HepG2 (cell line): Measurements from ENCODE around the gene MKS1. TPM values are rescaled to one million over a fixed set of nuclear protein-coding genes. Genes with fewer than 3 reads are reported as not detected.

Experiments used
- ATAC-seq: fragments of 200-7000 bp; cut with Tn5 transposase; 3 replicates; pipeline ENCODE4 v1.9.1; 2020; ENCODE audit warnings: mild to moderate bottlenecking, moderate library complexity
- BruUV-seq: library from RNA; stranded (reverse); fragments of 400-500 nt; replicated peaks from 2 replicates; lab custom pipeline; 2021; lab: Mats Ljungman, UMichigan
- CTCF ChIA-PET: fragments of 300-600 bp; formaldehyde crosslinking; extraction: SDS; loops from one replicate; lab custom pipeline; 2021; ENCODE audit warnings: low total read pairs, inconsistent platforms, low intra/inter-chr PET ratio; lab: Yijun Ruan, JAX
- POLR2A ChIA-PET: fragments of 350-600 bp; sonication (Branson Sonifier 250); formaldehyde crosslinking; loops from one replicate; lab custom pipeline; 2020; ENCODE audit warnings: antibody characterized with exemption, inconsistent platforms; lab: Yijun Ruan, JAX
- DNase-seq: peaks from one replicate; pipeline ENCODE4 v3.0.0-alpha.2; 2015; ENCODE audit warnings: low spot score
- FAIRE-seq: peaks from 3 replicates; lab custom pipeline; 2011; peaks lifted over from hg19 to GRCh38; lab: Jason Lieb, UNC
- H2AFZ ChIP-seq: one replicate; pipeline ENCODE4 v1.6.1; 2011; ENCODE audit warnings: low read length, inconsistent platforms
- H3K27ac ChIP-seq: fragments of 300-600 bp; 3 replicates; pipeline ENCODE4 v1.8.0; 2011; ENCODE audit warnings: mixed run types, mild to moderate bottlenecking, mixed read lengths, low read length, inconsistent platforms; ENCODE audit not compliant: insufficient read depth; ENCODE audit errors: extremely low read length
- H3K27me3 ChIP-seq, 2 experiments: fragments of 200-600 bp in 1 of 2; 2 replicates in 1 of 2; 3 replicates in 1 of 2; pipeline versions ENCODE4 v1.6.0 to v1.8.0; 2011; ENCODE audit warnings: low read length in 2 of 2, mild to moderate bottlenecking in 2 of 2, moderate library complexity in 2 of 2, inconsistent platforms in 1 of 2; ENCODE audit not compliant: insufficient read depth in 2 of 2, control insufficient read depth in 1 of 2
- H3K36me3 ChIP-seq, 2 experiments: fragments of 200-600 bp in 1 of 2; replicated peaks in 1 of 2; 2 replicates in 1 of 2; 3 replicates in 1 of 2; pipeline versions ENCODE4 v1.5.1 to v1.8.0; 2011; ENCODE audit warnings: low read length in 2 of 2, inconsistent platforms in 1 of 2; ENCODE audit not compliant: insufficient read depth in 2 of 2, control insufficient read depth in 1 of 2
- H3K4me1 ChIP-seq: 2 replicates; pipeline ENCODE4 v1.5.1; 2012; ENCODE audit warnings: low read length, inconsistent platforms; ENCODE audit not compliant: insufficient read depth
- H3K4me2 ChIP-seq: 2 replicates; pipeline ENCODE4 v1.6.0; 2011; ENCODE audit warnings: low read depth, low read length, inconsistent platforms
- H3K4me3 ChIP-seq, 3 experiments: fragments of 200-600 bp in 1 of 3; sonication (generic), shearing (Covaris generic) in 1 of 3; replicated peaks in 1 of 3; 2 replicates each; pipeline ENCODE4 v1.5.1; 2011 to 2016; ENCODE audit warnings: low read length in 3 of 3, inconsistent platforms in 2 of 3, low read depth in 2 of 3, mild to moderate bottlenecking in 2 of 3, control low read depth in 1 of 3, mixed read lengths in 1 of 3; ENCODE audit not compliant: insufficient read depth in 1 of 3
- H3K79me2 ChIP-seq: one replicate; pipeline ENCODE4 v1.6.1; 2011; ENCODE audit warnings: low read length, inconsistent platforms; ENCODE audit not compliant: insufficient read depth
- H3K9ac ChIP-seq: 2 replicates; pipeline ENCODE4 v1.6.0; 2011; ENCODE audit warnings: mild to moderate bottlenecking, low read depth, low read length, inconsistent platforms; ENCODE audit not compliant: insufficient read depth
- H3K9me3 ChIP-seq: 2 replicates; pipeline ENCODE4 v1.5.1; 2012; ENCODE audit warnings: mild to moderate bottlenecking, low read length
- H4K20me1 ChIP-seq: 2 replicates; pipeline ENCODE4 v1.6.0; 2011; ENCODE audit warnings: inconsistent platforms, mild to moderate bottlenecking, low read length, moderate library complexity; ENCODE audit not compliant: insufficient read depth
- ATAD3A ChIP-seq: sonication (generic); formaldehyde crosslinking; IDR thresholded peaks from 2 replicates; pipeline ENCODE4 v1.4.0; 2020; ENCODE audit warnings: missing genetic modification reagents
- ERF ChIP-seq: IDR thresholded peaks from 2 replicates; pipeline ENCODE4 v1.6.1; 2018; ENCODE audit warnings: missing biosample characterization, missing genetic modification reagents
- FOXJ3 ChIP-seq: sonication (generic); formaldehyde crosslinking; IDR thresholded peaks from 2 replicates; pipeline ENCODE4 v1.4.0; 2020; ENCODE audit warnings: missing genetic modification reagents, mild to moderate bottlenecking, borderline replicate concordance
- HNF4A ChIP-seq: sonication (generic); formaldehyde crosslinking; IDR thresholded peaks from 2 replicates; pipeline ENCODE4 v1.4.0; 2020; ENCODE audit warnings: missing genetic modification reagents
- PHF20 ChIP-seq: sonication (generic); formaldehyde crosslinking; IDR thresholded peaks from 2 replicates; pipeline ENCODE4 v1.5.0; 2020; ENCODE audit warnings: mild to moderate bottlenecking, missing genetic modification reagents
- RARA ChIP-seq: IDR thresholded peaks from 2 replicates; pipeline ENCODE4 v1.6.1; 2016; ENCODE audit warnings: missing genetic modification reagents, missing compliant biosample characterization
- TBL1XR1 ChIP-seq: fragments of 150-350 bp; IDR thresholded peaks from 2 replicates; pipeline ENCODE4 v1.6.1; 2014; ENCODE audit warnings: borderline replicate concordance, low read length; ENCODE audit not compliant: partially characterized antibody
- ZNF160 ChIP-seq: sonication (generic); formaldehyde crosslinking; IDR thresholded peaks from 2 replicates; pipeline ENCODE4 v1.8.0; 2022; ENCODE audit warnings: mild to moderate bottlenecking, inconsistent platforms, missing genetic modification reagents
- ZNF44 ChIP-seq: sonication (generic); formaldehyde crosslinking; IDR thresholded peaks from 2 replicates; pipeline ENCODE4 v1.5.1; 2020; ENCODE audit warnings: mild to moderate bottlenecking, missing genetic modification reagents
- ZNF724P ChIP-seq: sonication (generic); formaldehyde crosslinking; IDR thresholded peaks from 2 replicates; pipeline ENCODE4 v1.8.0; 2022; ENCODE audit warnings: missing genetic modification reagents, borderline replicate concordance
- ZNF879 ChIP-seq: sonication (generic); formaldehyde crosslinking; IDR thresholded peaks from 2 replicates; pipeline ENCODE4 v1.8.1; 2023; ENCODE audit warnings: missing genetic modification reagents
- WGBS: methylation state at CpG from one replicate; pipeline ENCODE4 v1.1.6; 2017; ENCODE audit warnings: low lambda C conversion rate; 5-methylcytosine and 5-hydroxymethylcytosine counted together
- in situ Hi-C: cut with HindIII; loops from 2 replicates; pipeline ENCODE4 v1.10.0; 2017; ENCODE audit warnings: low pct_unique_long_range_greater_than_20kb; ENCODE audit not compliant: extremely low pct_ligation_motif_present
- intact Hi-C: fragments of 100-400 bp; cut with micrococcal nuclease; formaldehyde crosslinking; loops from one replicate; pipeline ENCODE4 v1.10.0; 2022; ENCODE audit not compliant: unreplicated experiment
- polyA plus RNA-seq, 8 experiments: library from polyadenylated mRNA; depleted of rRNA in 3 of 8; stranded (reverse) in 7 of 8; unstranded in 1 of 8; fragments of >200 nt; fragmentation: Illumina TruSeq in 4 of 8; extraction: Trizol in 4 of 8; gene quantifications; 2 replicates each; pipeline versions ENCODE4 v1.2.1 to v1.2.3, GENCODE V29; 2011 to 2016; ENCODE audit warnings: low read depth in 4 of 8, missing spikeins in 1 of 8, mixed read lengths in 1 of 8; ENCODE audit not compliant: insufficient read depth in 1 of 8
- total RNA-seq, 5 experiments: library from RNA; depleted of rRNA; stranded (reverse); fragments of >200 nt; fragmentation: Illumina TruSeq; extraction: Trizol; gene quantifications; 2 replicates each; pipeline ENCODE4 v1.2.3, GENCODE V29; 2016; ENCODE audit warnings: low read depth in 1 of 5
- TF ChIP-seq, protein P1 (sequence below): sonication (generic); formaldehyde crosslinking; IDR thresholded peaks from 2 replicates; pipeline ENCODE4 v1.4.0; 2020; ENCODE audit warnings: mild to moderate bottlenecking, low read depth, missing genetic modification reagents
- TF ChIP-seq, protein P2 (sequence below): sonication (generic); formaldehyde crosslinking; conservative IDR thresholded peaks from 2 replicates; pipeline ENCODE4 v1.4.0; 2020; ENCODE audit warnings: missing genetic modification reagents
- TF ChIP-seq, protein P3 (sequence below): IDR thresholded peaks from 2 replicates; pipeline ENCODE4 v1.6.1; 2016; ENCODE audit warnings: mild to moderate bottlenecking, missing biosample characterization, missing genetic modification reagents

MKS1 gene
- total and polyA plus RNA-seq, 2 of the 13 experiments (the other 11 are each of a cell fraction or from before 2014, with no cell fraction given), result 16.1 to 26.3 TPM

DNA sequence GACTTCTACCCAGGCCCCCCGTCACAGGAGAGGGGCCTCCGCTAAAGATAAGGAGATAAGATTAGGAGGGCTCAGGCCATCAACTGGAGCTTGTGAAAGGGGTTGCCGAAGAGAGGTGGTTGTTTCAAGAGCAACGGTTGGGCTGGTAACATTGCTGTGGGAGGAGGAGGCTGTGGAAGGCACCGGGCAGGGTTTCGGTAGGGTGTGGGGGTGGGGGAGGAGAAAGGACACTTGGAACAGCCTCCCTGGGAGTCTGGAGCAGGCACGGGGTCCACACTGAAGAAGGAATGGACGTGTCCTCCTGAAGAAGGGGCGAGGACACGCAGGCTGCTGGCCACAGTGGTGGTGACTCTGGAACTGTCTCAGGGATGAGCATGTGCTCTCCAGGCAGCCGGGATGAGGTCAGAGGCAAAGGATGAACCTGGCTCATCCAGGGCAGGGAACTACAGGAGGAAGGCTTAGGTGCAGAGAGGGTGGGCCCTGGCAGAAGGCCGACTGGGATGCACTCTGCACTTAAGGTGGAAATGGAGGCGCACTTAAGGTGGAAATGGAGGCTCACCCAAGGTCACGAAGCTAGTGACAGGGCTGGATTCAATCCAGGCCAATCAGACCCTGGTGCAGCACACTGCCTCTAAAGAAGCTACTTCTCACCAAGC lies 27.7 kb downstream of the MKS1 start:
- WGBS, result 6% methylated on average over 14 of the region's 14 CpGs
- H3K36me3 ChIP-seq, result no peaks in the 10 kb centered on the region
- H3K79me2 ChIP-seq, result no peaks in the 10 kb centered on the region
- peaks cover 2 to 62% of the 10 kb centered on the region in 2 experiments; a peak in 4 of 5 replicates for H3K27me3 ChIP-seq
- no peak overlapping the region for H3K9ac ChIP-seq
- intact Hi-C loops (no loop called here), in situ Hi-C loops (no loop called here)
- ATAC-seq (peak; percentile 31; the same call in 2 of the 3 replicates), DNase-seq (no peak), FAIRE-seq (no peak)
- no peak overlapping the region for H2AFZ ChIP-seq
- no peaks in the 10 kb centered on the region for H3K4me1 ChIP-seq
- no peak overlapping the region for H3K4me2 ChIP-seq
- BruUV-seq, result no TSS peak
- no peaks in the 10 kb centered on the region for H4K20me1 ChIP-seq
- ChIA-PET POLR2A (interaction anchor here (0.7 kb wide), 1 partner anchor 341 kb away, joined by 3 read pairs; no protein-coding TSS in a partner anchor), CTCF (no interaction called here)
- TF ChIP-seq TBL1XR1 (no peak), ZNF160 (CRISPR knock-in tag) (0 out of 2 replicates have a peak, but pooled peaks have one; percentile 34), FOXJ3 (CRISPR knock-in tag) (no peak), ATAD3A (CRISPR knock-in tag) (no peak), ZNF44 (CRISPR knock-in tag) (no peak), RARA (CRISPR knock-in tag) (no peak), HNF4A (peak; percentile 15; the same call in 1 of the 2 replicates), PHF20 (no peak), ZNF879 (no peak), ZNF724P (no peak), ERF (no peak)
- TF ChIP-seq, protein P1, sequence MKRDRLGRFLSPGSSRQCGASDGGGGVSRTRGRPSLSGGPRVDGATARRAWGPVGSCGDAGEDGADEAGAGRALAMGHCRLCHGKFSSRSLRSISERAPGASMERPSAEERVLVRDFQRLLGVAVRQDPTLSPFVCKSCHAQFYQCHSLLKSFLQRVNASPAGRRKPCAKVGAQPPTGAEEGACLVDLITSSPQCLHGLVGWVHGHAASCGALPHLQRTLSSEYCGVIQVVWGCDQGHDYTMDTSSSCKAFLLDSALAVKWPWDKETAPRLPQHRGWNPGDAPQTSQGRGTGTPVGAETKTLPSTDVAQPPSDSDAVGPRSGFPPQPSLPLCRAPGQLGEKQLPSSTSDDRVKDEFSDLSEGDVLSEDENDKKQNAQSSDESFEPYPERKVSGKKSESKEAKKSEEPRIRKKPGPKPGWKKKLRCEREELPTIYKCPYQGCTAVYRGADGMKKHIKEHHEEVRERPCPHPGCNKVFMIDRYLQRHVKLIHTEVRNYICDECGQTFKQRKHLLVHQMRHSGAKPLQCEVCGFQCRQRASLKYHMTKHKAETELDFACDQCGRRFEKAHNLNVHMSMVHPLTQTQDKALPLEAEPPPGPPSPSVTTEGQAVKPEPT, result peak; percentile 100
- TF ChIP-seq, protein P2, sequence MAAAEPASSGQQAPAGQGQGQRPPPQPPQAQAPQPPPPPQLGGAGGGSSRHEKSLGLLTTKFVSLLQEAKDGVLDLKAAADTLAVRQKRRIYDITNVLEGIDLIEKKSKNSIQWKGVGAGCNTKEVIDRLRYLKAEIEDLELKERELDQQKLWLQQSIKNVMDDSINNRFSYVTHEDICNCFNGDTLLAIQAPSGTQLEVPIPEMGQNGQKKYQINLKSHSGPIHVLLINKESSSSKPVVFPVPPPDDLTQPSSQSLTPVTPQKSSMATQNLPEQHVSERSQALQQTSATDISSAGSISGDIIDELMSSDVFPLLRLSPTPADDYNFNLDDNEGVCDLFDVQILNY, result no peak
- TF ChIP-seq, protein P3, sequence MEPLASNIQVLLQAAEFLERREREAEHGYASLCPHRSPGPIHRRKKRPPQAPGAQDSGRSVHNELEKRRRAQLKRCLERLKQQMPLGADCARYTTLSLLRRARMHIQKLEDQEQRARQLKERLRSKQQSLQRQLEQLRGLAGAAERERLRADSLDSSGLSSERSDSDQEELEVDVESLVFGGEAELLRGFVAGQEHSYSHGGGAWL (CRISPR knock-in tag), result no peak
- no peaks in the 10 kb centered on the region for H3K9me3 ChIP-seq
- no peak overlapping the region for H3K27ac ChIP-seq
- no peak overlapping the region for H3K4me3 ChIP-seq
